GM18520 (cell line): ENCODE data around the gene TYMP.

Source experiments
- ATAC-seq: cut with Tn5 transposase; IDR thresholded peaks from one replicate; pipeline ENCODE4 v1.9.1; 2021; ENCODE audit not compliant: unreplicated experiment

TYMP gene

GRCh38 chr22:50529897-50530579 lies at the start of gene TYMP:
TYMP (minus strand) TSS chr22:50530012; CDS start chr22:50529709, 303 bp downstream.
- peak; percentile 16 for ATAC-seq

- no peak for ATAC-seq
These were observed 49.0 kb upstream of the TYMP start for GRCh38 chr22:50578776-50579310.

- no peak for ATAC-seq
These were observed 48.4 kb upstream of the TYMP start, which contains the start of gene CPT1B for GRCh38 chr22:50577987-50578775. CPT1B (minus strand) TSS chr22:50578427; CDS start chr22:50577915, 512 bp downstream.

- no peak for ATAC-seq
These were observed 47.8 kb upstream of the TYMP start for GRCh38 chr22:50577697-50577986.

- ATAC-seq = no peak
These were observed 47.2 kb upstream of the TYMP start for GRCh38 chr22:50576806-50577696.

- ATAC-seq = no peak
These were observed 46.3 kb upstream of the TYMP start for GRCh38 chr22:50576070-50576469.

GRCh38 chr22:50575426-50575941 lies 45.7 kb upstream of the TYMP start:
- no peak for ATAC-seq

- no peak for ATAC-seq
These were observed 44.6 kb upstream of the TYMP start for GRCh38 chr22:50574383-50574755.

GRCh38 chr22:50573491-50574382 lies 43.9 kb upstream of the TYMP start:
- ATAC-seq = no peak

GRCh38 chr22:50572965-50573364 lies 43.2 kb upstream of the TYMP start:
- no peak for ATAC-seq

- ATAC-seq = no peak
These were observed 41.7 kb upstream of the TYMP start for GRCh38 chr22:50571264-50572175.

- no peak for ATAC-seq
These were observed 41.0 kb upstream of the TYMP start for GRCh38 chr22:50570861-50571260.

GRCh38 chr22:50569896-50570535 lies 40.2 kb upstream of the TYMP start:
- no peak for ATAC-seq

- no peak for ATAC-seq
These were observed 39.2 kb upstream of the TYMP start for GRCh38 chr22:50569041-50569459.

GRCh38 chr22:50568626-50569025 lies 38.8 kb upstream of the TYMP start:
- no peak for ATAC-seq

GRCh38 chr22:50567721-50568252 lies 38.0 kb upstream of the TYMP start:
- ATAC-seq = no peak

GRCh38 chr22:50564289-50564688 lies 34.5 kb upstream of the TYMP start:
- ATAC-seq = no peak
